ENCODE data around the gene CARS2.
A peak's percentile ranks its signal among the peaks of the same experiment; 100 is the strongest.

The CARS2 gene

GRCh38 chr13:110715395-110716246 lies 9.7 kb upstream of the CARS2 start:
- Mint-ChIP-seq H3K27ac (peak overlapping the region; percentile 96 to 99), H3K27me3 (no peaks in the 10 kb centered on the region)

GRCh38 chr13:110714797-110715394 lies 9.0 kb upstream of the CARS2 start:
- ATAC-seq (replicated peaks), result no peak
- peaks cover 56% of the 10 kb centered on the region for H3K36me3 Mint-ChIP-seq (ENCODE audit: insufficient read depth)
- DNase-seq, result peak in 1 of 3 experiments; percentile 44
- H3K27me3 Mint-ChIP-seq, result no peaks in the 10 kb centered on the region
- H3K4me1 Mint-ChIP-seq (ENCODE audit: low read depth in 2 of 2), result peaks cover 22 to 24% of the 10 kb centered on the region in 2 donors
- peak overlapping the region; percentile 89 to 95 for H3K4me3 Mint-ChIP-seq
- no peaks in the 10 kb centered on the region for H3K9me3 Mint-ChIP-seq
- H3K27ac Mint-ChIP-seq, result peak overlapping the region; percentile 96 to 99

More at GRCh38 chr13:110715395-110716246, 9.7 kb upstream of the CARS2 start:
- Mint-ChIP-seq H3K4me3 (peak overlapping the region; percentile 89 to 95), H3K4me1 (ENCODE audit: low read depth in 2 of 2) (peaks cover 22 to 24% of the 10 kb centered on the region in 2 donors), H3K9me3 (no peaks in the 10 kb centered on the region), H3K36me3 (ENCODE audit: insufficient read depth) (peaks cover 57% of the 10 kb centered on the region)
- peak; percentile 57 for ATAC-seq (replicated peaks)
- peak; percentile 91 to 94 (median 92) for DNase-seq

GRCh38 chr13:110713981-110714796 lies 8.3 kb upstream of the CARS2 start:
- no peaks in the 10 kb centered on the region for H3K9me3 Mint-ChIP-seq
- H3K27ac Mint-ChIP-seq, result peak overlapping the region; percentile 96 to 99
- peaks cover 54% of the 10 kb centered on the region for H3K36me3 Mint-ChIP-seq (ENCODE audit: insufficient read depth)
- peaks cover 22% of the 10 kb centered on the region in 2 donors for H3K4me1 Mint-ChIP-seq (ENCODE audit: low read depth in 2 of 2)
- no peaks in the 10 kb centered on the region for H3K27me3 Mint-ChIP-seq
- H3K4me3 Mint-ChIP-seq, result peak overlapping the region; percentile 89 to 95
- ATAC-seq (replicated peaks), result peak; percentile 7
- peak; percentile 61 to 66 (median 65) for DNase-seq

GRCh38 chr13:110713642-110713952 lies 7.7 kb upstream of the CARS2 start, which contains the start of gene ING1:
Gene ING1 (plus strand): TSS chr13:110713700. CDS start chr13:110714150, 450 bp downstream.
- Mint-ChIP-seq H3K4me3 (peak within 1 kb of the TSS; percentile 89 to 95), H3K27me3 (no peaks in the 10 kb centered on the region), H3K4me1 (ENCODE audit: low read depth in 2 of 2) (peaks cover 22% of the 10 kb centered on the region in 2 donors), H3K27ac (peak within 1 kb of the TSS; percentile 96 to 99), H3K9me3 (no peaks in the 10 kb centered on the region), H3K36me3 (ENCODE audit: insufficient read depth) (peaks cover 54% of the 10 kb centered on the region)
- DNase-seq (no peak), ATAC-seq (replicated peaks) (no peak)

- ATAC-seq (replicated peaks), result peak; percentile 56
- no peaks in the 10 kb centered on the region for H3K27me3 Mint-ChIP-seq
- H3K9me3 Mint-ChIP-seq, result no peaks in the 10 kb centered on the region
- H3K4me1 Mint-ChIP-seq (ENCODE audit: low read depth in 2 of 2), result peaks cover 20 to 22% of the 10 kb centered on the region in 2 donors
- DNase-seq, result peak; percentile 99
- H3K36me3 Mint-ChIP-seq (ENCODE audit: insufficient read depth), result peaks cover 57% of the 10 kb centered on the region
- peak overlapping the region; percentile 89 to 95 for H3K4me3 Mint-ChIP-seq
- peak overlapping the region; percentile 96 to 99 for H3K27ac Mint-ChIP-seq
These were observed 7.1 kb upstream of the CARS2 start for GRCh38 chr13:110712849-110713641.

GRCh38 chr13:110712081-110712848 lies 6.3 kb upstream of the CARS2 start:
- peaks cover 57% of the 10 kb centered on the region for H3K36me3 Mint-ChIP-seq (ENCODE audit: insufficient read depth)
- peak overlapping the region; percentile 96 to 99 for H3K27ac Mint-ChIP-seq
- peak overlapping the region; percentile 89 to 95 for H3K4me3 Mint-ChIP-seq

GRCh38 chr13:110706570-110707372 lies 855 bp upstream of the CARS2 start:
- ATAC-seq (replicated peaks) (no peak), DNase-seq (no peak)
- H3K9me3 Mint-ChIP-seq, result no peaks in the 10 kb centered on the region
- H3K4me1 Mint-ChIP-seq (ENCODE audit: low read depth in 2 of 2), result peaks cover 22 to 29% of the 10 kb centered on the region in 2 donors
- peak overlapping the region; percentile 88 to 90 for H3K4me3 Mint-ChIP-seq
- H3K27me3 Mint-ChIP-seq, result no peaks in the 10 kb centered on the region
- H3K27ac Mint-ChIP-seq, result peak overlapping the region; percentile 72 to 78
- peaks cover 14% of the 10 kb centered on the region for H3K36me3 Mint-ChIP-seq (ENCODE audit: insufficient read depth)

More at GRCh38 chr13:110712081-110712848, 6.3 kb upstream of the CARS2 start:
- H3K4me1 Mint-ChIP-seq (ENCODE audit: low read depth in 2 of 2), result peaks cover 12 to 17% of the 10 kb centered on the region in 2 donors
- H3K27me3 Mint-ChIP-seq, result no peaks in the 10 kb centered on the region
- DNase-seq (peak in 2 of 3 experiments; percentile 79 to 83), ATAC-seq (replicated peaks) (peak; percentile 34)
- no peaks in the 10 kb centered on the region for H3K9me3 Mint-ChIP-seq

- H3K4me1 Mint-ChIP-seq (ENCODE audit: low read depth in 2 of 2), result peaks cover 23 to 24% of the 10 kb centered on the region in 2 donors
- peak overlapping the region; percentile 88 to 90 for H3K4me3 Mint-ChIP-seq
- H3K27ac Mint-ChIP-seq, result peak overlapping the region; percentile 72 to 78
- H3K9me3 Mint-ChIP-seq, result no peaks in the 10 kb centered on the region
- ATAC-seq (replicated peaks) (no peak), DNase-seq (no peak)
- H3K36me3 Mint-ChIP-seq (ENCODE audit: insufficient read depth), result peaks cover 20% of the 10 kb centered on the region
- H3K27me3 Mint-ChIP-seq, result no peaks in the 10 kb centered on the region
These were observed 525 bp downstream of the CARS2 start for GRCh38 chr13:110705356-110705825.

- H3K27ac Mint-ChIP-seq, result no peak overlapping the region
- peaks cover 35% of the 10 kb centered on the region for H3K36me3 Mint-ChIP-seq (ENCODE audit: insufficient read depth)
These were observed 3.1 kb downstream of the CARS2 start for GRCh38 chr13:110702591-110703526.

GRCh38 chr13:110702089-110702488 lies 3.8 kb downstream of the CARS2 start:
- H3K36me3 Mint-ChIP-seq (ENCODE audit: insufficient read depth), result peaks cover 37% of the 10 kb centered on the region
- H3K27ac Mint-ChIP-seq, result no peak overlapping the region
- no peak overlapping the region for H3K4me3 Mint-ChIP-seq
- no peak for DNase-seq
- no peaks in the 10 kb centered on the region for H3K9me3 Mint-ChIP-seq
- no peak for ATAC-seq (replicated peaks)
- H3K27me3 Mint-ChIP-seq, result no peaks in the 10 kb centered on the region
- peaks cover 29 to 39% of the 10 kb centered on the region in 2 donors for H3K4me1 Mint-ChIP-seq (ENCODE audit: low read depth in 2 of 2)

More at GRCh38 chr13:110702591-110703526, 3.1 kb downstream of the CARS2 start:
- Mint-ChIP-seq H3K4me3 (no peak overlapping the region), H3K9me3 (no peaks in the 10 kb centered on the region), H3K27me3 (no peaks in the 10 kb centered on the region), H3K4me1 (ENCODE audit: low read depth in 2 of 2) (peaks cover 31 to 35% of the 10 kb centered on the region in 2 donors)
- no peak for ATAC-seq (replicated peaks)
- no peak for DNase-seq
